Dedifferentiated amniotic fluid mesenchymal stem cell (primary cell): Measurements from ENCODE around the gene UBE2U.
"Not testable (repeated sequence)": the region's sequence is repeated elsewhere in the genome, so short reads cannot be mapped to it uniquely, and the experiment has no call there.

Experiments used
- DNase-seq: peaks from one replicate; pipeline ENCODE4 v3.0.0-alpha.2; 2016; ENCODE audit errors: extremely low spot score

UBE2U gene

DNA sequence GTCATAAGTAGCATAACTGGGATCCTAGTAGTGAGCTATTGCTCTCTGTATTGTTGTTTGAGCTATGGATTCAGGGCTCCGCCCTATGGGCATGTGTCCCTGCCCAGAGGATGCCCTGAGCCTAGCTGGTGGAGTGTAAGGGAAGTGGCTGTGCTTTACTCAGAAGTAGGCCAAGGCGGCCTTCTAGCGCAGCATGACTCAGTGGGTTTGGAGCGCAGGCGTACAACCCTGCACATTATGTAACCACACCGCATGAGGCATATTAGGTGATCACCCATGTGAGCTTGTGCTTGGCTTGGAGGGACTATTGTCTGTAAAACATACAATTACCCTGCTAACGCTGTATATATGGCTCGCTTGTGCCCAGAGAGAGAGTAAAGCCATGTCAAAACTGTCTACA, 11.1 kb upstream of the UBE2U start:
- no peak for DNase-seq

DNA sequence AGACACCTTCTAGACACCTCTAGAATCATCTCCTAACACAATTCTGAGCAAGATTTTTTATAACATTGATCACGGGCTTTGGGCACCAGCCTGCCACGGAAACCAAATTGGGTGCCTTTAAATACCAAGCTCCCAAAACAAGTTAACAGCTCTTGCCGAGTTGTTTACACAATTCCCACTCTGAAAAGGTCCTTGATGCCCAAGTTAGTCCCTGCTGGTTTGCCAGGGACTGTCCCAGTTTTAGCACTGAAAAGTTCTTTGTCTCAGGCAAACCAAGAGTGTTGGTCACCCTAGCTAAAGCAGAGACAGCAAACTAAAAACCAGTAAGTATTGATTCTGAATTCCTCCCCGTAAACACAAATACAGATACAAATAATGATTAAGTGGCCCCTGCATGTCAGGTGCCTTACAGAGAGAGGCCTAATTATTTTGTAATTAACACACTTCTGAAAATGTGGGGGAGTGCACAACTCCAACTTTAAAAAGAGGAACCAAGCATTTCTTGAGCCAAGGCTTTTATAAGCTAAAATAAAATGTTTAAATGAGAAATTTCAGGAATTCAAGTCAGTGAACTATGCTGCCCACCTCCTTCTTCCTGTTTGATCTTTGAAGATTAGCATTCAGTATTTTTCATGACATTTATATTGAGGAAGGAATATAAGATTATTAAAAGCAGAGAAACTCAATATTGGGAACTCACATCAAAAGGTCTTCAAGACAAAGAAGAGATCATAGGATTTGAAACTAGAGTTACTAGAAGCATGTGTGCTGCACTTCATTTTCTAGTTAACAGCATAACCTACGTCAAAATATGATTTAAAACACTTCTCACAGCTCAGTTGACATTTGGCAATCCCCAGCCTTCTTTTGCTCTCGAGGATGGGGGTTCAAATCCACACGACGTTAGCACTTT, 9.0 kb upstream of the UBE2U start:
- DNase-seq: no peak

DNA sequence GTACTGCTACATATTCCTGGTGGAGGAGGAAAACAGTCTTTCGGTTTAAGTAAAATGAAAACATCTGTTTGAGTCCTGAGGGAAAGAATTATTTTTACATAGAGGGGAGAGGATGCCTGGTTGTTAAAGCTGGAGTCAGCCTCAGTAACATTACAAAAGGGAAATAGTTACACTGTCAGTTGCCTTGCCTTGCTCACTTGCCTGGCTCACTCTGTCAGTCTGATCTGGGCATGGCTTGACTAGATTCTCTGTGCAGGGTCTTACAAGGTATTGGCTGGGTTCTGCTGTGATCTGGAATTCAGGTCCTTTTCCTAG, 8.4 kb upstream of the UBE2U start:
- peak; percentile 17 for DNase-seq

DNA sequence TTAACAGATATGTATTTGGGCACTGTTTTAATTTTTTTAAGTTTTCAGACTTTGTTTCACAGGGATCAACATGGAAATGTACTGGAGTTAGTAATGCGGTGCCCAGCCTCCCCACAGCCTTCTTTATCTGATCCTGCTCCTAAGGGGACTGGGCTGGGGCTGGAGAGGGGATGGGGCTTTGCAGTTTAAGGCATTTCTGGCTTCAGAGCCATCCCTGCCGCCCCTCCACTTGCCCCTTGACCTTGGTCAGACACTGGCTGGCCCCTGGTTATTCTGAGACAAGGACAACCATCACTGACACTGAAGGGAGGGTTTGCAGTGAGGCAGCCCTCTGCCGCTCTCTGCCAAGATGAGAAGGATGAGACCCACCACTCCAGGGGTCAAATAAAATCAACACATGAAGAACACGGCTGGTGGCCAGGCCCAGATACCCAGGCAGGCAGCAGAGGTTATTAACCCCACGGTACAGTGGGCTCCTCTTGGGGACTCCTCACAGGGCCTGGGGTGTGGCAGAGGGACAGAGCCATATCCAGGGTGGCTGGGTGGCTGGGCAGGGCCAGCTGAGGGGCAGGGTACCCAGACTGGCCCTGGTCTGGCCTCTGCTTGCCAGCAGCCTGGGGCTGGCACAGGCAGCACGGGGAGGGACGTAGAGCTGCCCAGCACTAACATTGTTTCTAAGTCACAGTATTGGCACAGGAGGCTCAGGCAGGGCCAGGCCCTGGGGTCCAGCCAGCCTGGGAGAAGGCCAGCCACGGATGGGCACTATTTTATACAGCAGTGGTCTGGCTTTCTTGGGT, 7.2 kb upstream of the UBE2U start:
- no peak for DNase-seq

DNA sequence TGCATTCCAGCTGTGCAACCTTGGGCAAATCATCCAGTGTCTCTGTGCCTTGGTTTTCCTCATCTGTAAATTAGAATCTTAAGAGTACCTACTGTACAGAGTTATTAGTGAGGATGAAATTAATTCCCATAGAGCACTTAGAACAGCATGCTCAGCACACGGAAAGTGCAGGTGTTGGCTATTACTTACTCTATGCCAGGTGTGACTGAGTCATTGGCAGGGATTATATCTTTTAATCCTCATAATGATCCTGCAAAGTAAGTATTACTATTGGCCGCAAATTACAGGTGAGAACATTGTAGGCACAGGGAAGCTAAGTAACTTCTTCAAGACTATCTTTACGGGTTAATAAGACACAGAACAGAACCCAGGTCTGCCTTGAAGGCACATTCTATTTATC, 6.3 kb upstream of the UBE2U start:
- DNase-seq: no peak

DNA sequence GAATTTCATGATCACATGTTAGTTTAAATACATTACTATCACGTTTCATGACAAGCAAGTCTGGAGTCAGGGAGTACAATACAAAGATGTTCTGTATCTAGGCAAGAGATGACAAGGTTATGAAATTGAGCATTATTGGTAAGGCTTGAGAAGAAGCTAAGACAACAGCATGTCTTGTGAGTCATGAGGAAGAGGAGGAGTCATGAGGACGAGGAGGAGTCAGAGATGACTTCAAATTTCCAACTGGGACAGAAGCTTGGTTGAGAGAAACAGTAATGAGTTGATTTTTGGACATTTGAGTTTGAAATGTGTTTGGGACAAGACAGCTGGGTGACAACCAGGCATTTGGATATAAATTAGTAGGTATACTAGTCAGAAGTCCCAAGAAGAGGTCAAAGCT, 4.3 kb upstream of the UBE2U start:
- no peak for DNase-seq

DNA sequence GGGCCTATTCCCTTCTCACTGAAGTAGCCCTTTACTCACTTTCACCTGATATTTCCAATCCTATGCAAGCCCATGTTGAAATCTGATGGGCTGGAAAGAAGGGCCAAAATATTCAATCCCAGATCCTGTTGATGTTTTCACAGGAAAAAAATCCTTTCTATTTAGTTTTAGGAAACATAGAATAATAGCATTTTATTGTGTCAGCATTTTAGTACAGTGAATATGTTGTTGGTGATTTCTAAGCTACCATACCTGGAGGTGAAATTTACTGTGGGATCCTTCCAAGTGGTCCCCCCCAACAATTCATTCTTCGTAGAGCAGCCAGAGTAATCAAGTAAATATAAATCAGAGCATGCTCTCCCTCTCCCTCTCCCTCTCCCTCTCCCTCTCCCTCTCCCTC, 3.4 kb upstream of the UBE2U start:
- no peak for DNase-seq

DNA sequence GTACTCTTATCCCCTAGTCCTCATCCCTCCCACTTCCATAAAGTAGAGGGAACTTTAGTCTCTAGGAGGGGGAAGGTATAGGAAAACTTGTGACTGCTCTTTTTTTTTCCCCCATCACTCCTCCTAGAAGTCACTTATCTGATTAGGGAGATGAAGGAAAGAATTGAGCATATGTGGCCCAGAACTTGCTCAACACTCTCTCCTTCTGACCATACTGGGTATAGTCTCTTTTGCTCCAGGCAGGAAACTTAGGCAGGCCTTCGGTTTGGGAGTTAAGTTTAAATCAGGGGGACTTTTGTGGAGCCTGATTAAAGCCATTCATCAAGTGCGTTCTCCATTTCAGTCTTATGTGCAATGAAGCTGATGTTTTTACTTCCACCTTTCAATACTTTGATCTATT, 5.8 kb downstream of the UBE2U start:
- DNase-seq: no peak

DNA sequence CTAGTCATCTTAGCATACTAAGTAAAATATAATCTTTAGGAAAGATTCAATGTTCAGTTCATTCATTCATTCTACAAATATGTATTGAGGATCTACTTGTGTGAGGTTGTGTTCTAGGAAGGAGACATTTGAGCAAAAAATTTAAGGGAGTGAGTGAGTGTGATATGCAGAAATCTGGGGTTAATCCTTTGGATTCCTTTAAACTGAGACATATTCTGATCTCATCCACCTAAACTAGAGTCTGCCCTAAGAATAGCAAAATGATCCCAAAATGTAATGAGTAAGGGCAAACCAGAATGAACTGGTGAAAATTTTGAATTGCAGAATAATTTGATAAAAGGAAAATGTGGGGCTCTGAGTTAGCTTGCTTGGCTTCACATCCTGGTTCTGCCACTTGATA, 8.6 kb downstream of the UBE2U start:
- DNase-seq: peak; percentile 72

DNA sequence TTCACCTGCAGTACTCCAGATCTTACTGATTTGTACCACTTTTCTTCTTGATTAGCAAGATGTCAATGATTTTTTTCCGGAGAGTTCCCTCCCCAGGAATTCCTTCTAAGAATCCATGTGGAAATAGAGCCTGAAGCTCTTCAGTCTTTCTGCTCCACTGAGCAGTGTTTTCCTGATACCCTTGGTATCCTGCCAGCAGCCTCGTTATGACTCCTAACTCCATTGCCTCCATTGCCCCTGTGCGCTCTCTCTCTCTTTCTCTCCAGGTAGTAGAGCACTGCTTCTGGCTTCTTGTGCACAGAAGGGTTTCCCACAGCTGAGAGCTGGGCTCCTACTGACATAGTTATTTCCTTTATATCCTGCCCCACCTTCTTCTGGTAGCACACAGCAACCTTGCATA, 12.2 kb downstream of the UBE2U start:
- DNase-seq: no peak

DNA sequence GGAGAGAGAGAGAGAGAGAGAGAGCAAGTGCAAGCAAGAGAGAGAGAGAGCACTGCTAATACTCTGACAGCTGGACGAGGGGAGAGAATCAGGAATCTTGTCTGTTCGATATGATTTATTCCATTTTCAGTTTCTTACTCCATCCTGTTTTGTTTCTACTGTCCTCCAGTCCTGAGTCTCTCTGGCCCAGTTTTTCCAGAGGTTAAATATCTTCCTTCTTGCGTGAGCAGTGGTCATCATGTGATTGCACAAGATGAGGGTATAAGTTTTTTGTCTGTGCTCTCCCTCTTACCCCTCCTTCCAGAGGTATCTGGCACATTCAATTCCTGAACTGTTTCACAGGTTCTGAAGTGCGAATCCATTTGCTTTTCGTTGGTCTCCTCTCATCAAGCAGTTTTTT, 16.8 kb downstream of the UBE2U start:
- DNase-seq: no peak

DNA sequence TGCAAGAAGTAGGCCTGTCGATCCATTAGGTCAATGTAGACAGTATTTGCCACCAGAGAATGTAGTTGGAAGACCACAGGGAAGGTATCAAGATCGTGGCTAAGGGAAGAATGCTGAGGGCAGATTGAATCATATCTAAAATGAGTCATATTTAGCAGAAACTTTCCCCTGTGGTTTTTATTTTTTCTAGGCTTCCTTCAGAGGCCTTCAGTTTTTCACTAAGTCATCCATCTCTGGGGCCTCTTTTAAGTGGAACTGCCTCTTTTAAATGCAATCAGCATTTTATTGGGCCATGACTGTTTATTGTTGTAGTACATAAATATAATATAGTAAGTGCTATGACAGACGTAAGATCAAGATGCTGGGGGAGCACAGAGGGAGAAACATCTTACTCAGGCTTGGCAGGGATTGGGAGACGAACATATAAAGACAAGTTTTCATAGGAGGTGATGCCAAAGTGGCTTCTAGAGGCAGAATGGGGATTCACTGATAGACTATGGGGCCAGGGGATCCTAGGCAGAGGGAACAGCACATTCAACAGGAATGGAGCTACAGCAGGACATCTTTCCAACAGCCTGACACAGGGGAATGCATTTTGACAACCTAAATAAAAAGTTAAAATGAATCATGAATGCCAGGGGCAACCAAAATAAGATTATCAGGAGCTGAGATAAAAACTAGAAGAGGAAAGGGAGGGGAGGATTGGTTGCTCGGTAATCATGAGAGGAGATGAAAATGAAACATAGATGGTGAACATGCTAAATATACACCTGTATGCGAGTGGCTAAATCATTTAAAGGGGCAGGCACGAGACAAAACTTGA, 20.1 kb downstream of the UBE2U start:
- peak; percentile 74 for DNase-seq

DNA sequence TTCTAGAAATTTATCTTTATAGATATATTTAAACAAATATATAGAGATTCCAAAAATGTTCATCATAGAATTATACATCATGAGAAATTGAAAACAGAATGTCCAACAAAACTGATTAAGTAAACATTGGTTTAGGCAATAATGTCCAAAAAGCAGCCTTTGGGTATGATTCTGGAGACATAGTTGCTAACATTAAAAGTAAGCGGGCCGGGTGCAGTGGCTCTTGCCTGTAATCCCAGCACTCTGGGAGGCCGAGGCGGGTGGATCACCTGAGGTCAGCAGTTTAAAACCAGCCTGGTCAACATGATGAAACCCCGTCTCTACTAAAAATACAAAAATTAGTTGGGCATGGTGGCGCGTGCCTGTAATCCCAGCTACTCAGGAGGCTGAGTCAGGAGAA, 20.8 kb downstream of the UBE2U start:
- not testable (repeated sequence) for DNase-seq

DNA sequence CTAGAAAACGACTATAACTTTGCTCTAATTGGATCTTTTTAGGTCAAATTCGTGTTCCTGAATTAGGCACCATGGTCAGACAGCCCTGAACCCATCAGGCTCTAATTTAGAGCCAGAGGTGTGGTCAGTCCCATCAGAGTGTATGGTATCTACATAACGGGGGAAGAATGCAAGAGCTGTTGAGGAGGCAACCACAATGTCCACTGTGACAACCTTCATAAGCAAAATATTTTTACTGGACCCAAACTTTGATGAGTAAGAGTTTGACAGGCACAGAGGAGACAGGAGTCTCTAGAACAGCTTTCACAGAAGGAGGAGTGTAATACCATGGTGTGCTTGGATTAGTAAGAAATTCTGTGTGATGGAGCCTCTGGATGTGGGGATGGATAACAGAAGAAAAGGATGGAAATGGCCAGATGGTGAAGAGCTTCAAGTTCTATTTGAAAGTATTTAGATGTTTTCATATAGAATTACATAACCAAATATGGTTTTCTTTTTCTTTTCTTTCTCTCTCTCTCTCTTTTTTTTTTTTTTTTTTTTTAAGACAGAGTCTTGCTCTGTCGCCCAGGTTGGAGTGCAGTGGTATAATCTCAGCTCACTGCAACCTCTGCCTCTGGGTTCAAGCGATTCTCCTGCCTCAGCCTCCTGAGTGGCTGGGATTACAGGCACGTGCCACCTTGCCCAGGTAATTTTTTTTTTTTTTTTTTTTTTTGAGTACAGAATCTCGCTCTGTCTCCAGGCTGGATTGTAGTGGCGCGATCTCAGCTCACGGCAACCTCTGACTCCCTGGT, 24.9 kb downstream of the UBE2U start:
- no peak for DNase-seq

DNA sequence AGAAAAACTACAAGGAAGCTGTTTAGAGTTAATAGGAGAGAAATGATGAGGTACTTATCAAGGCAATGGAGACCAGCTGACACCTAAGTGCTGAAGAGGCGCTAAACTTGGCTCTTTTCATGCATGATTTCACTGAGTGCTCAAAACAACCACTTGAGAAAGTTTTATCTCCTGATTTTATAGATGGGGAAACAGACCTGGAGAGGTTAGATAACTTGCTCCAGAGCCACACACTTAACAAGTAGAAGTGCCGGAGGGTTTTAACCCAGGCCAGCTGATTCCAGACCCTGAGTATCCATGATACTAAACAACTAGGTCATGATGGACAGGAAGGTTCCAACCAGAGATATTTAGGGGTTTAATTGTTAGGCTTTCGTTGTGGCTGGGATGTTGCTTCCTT, 25.9 kb downstream of the UBE2U start:
- no peak for DNase-seq

DNA sequence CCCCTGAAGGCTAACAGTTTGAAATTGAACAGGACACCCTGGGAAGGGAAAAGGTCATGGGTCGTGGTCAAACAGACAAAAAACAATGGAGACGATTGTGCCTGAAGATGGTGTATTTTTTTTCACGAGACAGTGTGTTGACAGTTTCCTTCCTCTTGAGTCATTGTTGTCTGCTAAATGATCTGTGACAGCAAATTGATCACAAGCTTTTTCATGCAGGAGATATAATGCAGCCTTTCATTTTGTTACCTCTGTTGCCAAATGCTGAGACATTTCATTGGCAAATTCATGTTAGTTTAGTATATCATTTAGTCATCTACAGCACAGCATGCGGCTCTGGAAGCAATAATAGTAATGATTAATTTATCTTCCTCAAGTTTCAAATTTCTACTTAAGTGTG, 27.7 kb downstream of the UBE2U start:
- DNase-seq: no peak

DNA sequence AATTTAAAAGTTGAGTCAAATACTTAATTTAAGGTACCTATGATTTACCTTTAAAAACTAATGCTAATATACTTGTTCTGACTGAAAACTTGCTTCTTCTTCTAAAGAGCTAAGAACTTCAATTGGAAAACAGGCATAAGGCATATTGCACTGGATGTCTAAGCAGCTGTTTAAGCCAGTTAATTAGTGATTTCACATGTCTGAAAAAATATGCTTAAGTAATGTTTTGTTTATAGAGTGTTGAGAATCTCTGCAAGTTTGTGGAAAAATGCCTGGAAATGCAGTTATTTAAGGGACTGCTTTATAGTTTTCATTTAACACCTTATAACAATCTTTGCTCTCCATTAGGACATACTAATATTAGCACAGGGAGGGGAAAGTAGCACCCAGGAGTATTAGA, 28.2 kb downstream of the UBE2U start:
- DNase-seq: no peak

DNA sequence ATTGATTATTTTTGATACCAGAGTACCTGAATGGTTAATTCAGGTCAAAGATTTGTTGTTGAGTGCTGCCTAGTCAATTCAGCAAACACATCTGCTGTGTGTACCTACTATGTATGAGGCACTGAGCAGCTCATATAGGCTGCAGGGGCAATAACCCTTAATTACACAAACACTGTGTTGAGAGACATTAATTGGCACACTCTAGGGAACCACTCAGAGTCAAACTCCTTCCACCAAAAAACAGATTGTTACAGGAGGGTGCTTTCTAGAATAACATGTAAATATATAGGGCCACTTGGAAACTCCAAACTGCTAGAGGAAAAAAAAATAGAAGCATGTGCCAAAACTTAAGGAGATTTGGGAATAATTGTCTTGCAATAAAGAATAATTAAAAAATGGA, 31.3 kb downstream of the UBE2U start:
- no peak for DNase-seq

DNA sequence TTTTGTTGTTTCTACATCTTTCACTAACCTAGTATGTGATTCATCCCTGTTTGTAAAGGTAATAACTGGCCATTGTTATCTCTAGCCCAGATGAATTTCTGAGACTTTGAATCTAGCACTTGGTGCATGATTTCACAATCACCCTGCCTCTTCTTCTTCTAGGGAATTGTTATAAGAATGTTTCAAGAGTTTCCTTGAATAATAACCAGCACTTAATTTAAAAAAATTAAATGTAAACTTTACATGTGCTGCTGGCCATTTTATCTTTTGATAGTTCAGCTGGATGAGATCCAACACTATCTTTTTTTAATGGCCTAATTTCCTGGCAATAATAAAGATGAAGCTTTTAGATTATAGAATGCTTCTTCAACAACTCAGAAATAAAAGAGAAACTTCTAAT, 31.8 kb downstream of the UBE2U start:
- no peak for DNase-seq

DNA sequence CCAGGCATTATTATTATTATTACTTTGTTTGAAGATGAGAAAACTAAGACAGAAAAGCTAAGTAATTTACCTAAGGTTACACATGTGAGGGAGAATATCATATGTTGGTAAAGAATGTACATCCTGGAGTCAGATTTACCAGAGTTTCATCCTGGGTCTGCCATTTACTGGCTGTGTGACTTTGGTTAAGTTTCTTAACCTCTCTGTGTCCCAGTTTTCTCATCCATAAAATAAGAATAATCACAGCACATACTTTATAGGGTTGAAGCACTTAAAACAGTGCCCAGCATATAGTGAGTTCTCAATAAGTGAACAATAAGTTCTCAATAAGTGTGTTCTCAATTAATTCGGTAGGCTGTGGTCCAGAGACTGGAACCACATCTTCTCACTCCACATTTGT, 32.5 kb downstream of the UBE2U start:
- DNase-seq: no peak

DNA sequence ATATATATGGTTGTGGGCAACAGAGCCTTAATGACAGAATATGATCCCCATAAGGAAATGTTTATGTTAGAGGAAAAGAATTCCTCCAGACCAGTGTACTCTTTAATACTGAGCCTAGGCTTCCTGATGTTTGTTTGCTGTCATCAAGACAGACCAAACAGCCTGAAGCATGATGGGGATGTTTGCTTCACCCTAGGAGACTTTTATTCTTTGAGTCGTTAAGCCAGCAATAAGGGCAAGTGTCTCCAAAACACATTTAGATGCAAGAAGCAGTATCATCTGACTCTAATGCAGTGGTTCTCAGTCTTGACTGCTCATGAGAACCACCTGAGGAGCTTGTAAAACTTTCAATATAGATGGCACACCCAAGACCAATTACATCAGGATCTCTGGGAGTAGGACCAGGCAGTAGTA, 33.1 kb downstream of the UBE2U start:
- no peak for DNase-seq

DNA sequence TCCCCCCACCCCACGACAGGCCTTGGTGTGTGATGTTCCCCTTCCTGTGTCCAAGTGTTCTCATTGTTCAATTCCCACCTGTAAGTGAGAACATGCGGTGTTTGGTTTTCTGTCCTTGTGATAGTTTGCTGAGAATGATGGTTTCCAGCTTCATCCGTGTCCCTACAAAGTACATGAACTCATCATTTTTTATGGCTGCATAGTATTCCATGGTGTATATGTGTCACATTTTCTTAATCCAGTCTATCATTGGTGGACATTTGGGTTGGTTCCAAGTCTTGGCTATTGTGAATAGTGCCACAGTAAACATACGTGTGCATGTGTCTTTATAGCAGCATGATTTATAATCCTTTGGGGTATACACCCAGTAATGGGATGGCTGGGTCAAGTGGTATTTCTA, 36.1 kb downstream of the UBE2U start:
- not testable (repeated sequence) for DNase-seq
